Measurements from ENCODE around the gene MED29.

Gene MED29

GRCh38 chr19:39430675-39431593 is 39.8 kb downstream of the MED29 start:
- DNase-seq (ENCODE audit: low read depth), result no peak

GRCh38 chr19:39432677-39433025 is 41.5 kb downstream of the MED29 start:
- DNase-seq (ENCODE audit: low read depth), result no peak

GRCh38 chr19:39433480-39434079 is 42.4 kb downstream of the MED29 start:
- DNase-seq (ENCODE audit: low read depth), result no peak

- DNase-seq (ENCODE audit: low read depth), result no peak
Measured at GRCh38 chr19:39434123-39435076, 43.2 kb downstream of the MED29 start.

- peak; percentile 99 for DNase-seq (ENCODE audit: low read depth)
Measured at GRCh38 chr19:39435499-39436349, 44.5 kb downstream of the MED29 start, which contains the start of gene RPS16. Gene RPS16, minus strand, starts transcription at chr19:39435949. Its CDS starts 54 bp downstream, at chr19:39435895.

GRCh38 chr19:39436350-39436716 is 45.2 kb downstream of the MED29 start:
- no peak for DNase-seq (ENCODE audit: low read depth)

DNA sequence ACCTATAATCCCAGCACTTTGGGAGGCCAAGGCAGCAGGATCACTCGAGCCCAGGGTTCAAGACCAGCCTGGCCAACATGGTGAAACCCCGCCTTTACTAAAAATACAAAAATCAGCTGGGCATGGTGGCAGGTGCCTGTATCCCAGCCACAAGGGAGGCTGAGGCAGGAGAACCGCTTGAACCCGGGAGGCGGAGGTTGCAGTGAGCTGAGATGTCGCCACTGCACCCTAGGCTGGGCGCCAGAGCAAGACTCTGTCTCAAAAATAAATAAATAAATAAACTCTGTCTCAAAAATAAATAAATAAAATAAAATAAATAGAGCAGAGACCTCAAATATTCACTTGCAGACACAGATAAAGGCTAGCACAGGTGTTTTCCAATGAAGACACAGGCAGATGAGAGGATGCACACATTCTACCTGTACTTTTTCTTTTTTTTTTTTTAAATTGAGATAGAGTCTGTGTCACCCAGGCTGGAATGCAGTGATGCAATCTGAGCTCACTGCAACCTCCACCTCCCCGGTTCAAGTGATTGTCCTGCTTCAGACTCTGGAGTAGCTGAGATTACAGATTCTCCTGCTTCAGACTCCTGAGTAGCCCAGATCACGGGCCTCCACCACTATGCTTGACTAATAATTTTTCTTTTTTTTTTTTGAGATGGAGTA is 47.2 kb downstream of the MED29 start:
- DNase-seq (ENCODE audit: low read depth), result no peak

- DNase-seq (ENCODE audit: low read depth), result no peak
Measured at GRCh38 chr19:39444598-39445195, 53.5 kb downstream of the MED29 start.

DNA sequence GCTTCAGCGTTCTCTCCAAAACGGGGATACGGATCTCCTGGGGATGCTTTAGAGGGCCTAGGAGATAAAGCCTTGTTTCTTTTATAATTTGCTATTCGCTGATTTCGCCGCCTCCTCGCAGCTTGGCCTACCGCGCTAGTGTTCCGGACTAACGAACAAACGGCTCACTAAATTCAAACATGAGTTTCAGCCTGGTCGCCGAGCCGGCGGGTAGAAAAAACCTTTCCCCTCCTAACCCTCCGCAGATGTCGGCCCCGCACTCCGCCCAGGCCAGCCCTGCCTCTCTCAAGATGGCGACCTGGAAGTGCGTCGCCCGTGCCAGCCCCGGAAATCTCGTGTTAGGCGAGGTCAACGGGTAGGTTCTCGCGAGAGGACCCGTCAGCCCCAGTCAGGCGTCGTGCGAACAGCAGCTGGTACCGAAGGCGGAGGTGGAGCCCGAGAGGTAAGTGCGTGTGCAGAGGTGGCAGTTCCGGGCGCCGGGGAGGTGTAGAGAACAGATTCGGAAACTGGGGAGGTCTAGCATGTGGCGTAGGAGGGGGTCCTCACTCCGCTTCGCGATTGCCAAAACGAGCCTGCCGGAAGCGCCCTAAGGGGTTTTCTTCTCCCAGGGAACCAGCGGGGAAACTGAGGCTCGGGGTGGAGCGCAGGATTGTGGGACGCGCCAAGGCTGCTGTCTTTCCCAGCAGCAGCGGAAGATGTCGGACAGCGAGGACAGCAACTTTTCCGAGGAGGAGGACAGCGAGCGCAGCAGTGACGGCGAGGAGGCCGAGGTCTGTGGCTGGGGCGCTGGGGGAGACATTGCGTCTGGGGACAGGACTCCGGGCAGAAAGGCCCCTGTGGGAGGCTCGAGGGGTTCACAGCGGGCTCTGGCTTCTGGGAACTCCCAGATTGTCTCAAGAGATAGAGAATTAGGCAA is 54.3 kb downstream of the MED29 start, which contains the start of gene SUPT5H:
Gene SUPT5H, plus strand, starts transcription at position 387 of the 916 bp plus-strand sequence. Its CDS starts 309 bp downstream, at position 696.
- peak; percentile 96 for DNase-seq (ENCODE audit: low read depth)

- DNase-seq (ENCODE audit: low read depth), result no peak
Measured at GRCh38 chr19:39446365-39447084, 55.3 kb downstream of the MED29 start.

- DNase-seq (ENCODE audit: low read depth), result no peak
Measured at GRCh38 chr19:39448271-39448670, 57.1 kb downstream of the MED29 start.

DNA sequence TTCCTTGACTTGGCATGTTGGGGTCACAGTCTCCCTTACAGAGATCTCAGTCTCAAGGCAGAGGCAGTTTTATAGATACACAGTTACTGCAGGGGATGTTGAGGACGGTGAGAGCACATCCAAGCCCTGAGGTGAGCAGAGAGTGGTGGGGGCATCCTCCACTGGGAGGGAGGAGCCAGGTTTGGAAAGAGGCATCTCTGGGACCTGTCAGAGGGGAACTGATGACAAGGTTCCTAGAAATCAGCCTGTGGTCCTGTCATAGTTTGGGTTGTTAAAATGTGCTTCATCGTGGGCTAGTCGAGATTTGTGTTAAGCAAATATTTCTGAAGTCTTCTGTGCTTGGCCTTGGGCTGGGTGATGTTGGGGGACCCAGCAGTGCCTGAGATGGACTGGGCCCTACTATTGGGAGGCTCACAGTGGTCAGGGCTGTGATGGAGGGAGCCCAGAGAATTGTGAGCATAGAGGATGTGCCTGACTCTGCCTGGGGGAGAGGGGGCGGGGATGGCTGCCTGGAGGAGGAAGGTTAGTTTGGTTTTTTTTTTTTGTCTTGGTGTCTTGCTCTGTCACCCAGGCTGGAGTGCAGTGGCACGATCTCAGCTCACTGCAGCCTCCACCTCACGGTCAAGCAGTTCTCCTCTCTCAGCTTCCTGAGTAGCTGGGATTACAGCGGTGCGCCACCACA is 58.1 kb downstream of the MED29 start:
- DNase-seq (ENCODE audit: low read depth), result no peak

Data from stimulated activated CD8-positive, alpha-beta memory T cell treated with anti-CD3 and anti-CD28 coated beads, Interleukin-12 subunit alpha, Interleukin-12 subunit beta, amount 100 ng/mL, for 1 hour (primary cell).